ENCODE results near the gene HIPK1. TPM values are rescaled to one million over a fixed set of nuclear protein-coding genes. Genes with fewer than 3 reads are reported as not detected.

The HIPK1 gene
- total RNA-seq, 3 donors from 2014 or later (not counting 1 experiment from before 2014, with no cell fraction given): 238 to 283 (median 261) TPM

- H3K27me3 ChIP-seq (ENCODE audit: control insufficient read depth, insufficient read depth, low read length): no peaks in the 10 kb centered on the region
- H3K9me3 Mint-ChIP-seq: peaks cover 0 to 6% of the 10 kb centered on the region in 2 donors
- H3K4me3 Mint-ChIP-seq: no peak overlapping the region
- H3K4me3 ChIP-seq (ENCODE audit: low read length): no peak overlapping the region
- H3K4me1 Mint-ChIP-seq: no peaks in the 10 kb centered on the region
- H3K27me3 Mint-ChIP-seq (ENCODE audit: low read depth in 2 of 2): peaks cover 5 to 6% of the 10 kb centered on the region in 2 donors
- no peak for TF ChIP-seq CTCF (IDR thresholded peaks at IDR 0.05)
- DNase-seq: no peak
- 91% methylated on average over 4 of the region's 4 CpGs for WGBS (ENCODE audit: insufficient coverage)
- H3K27ac ChIP-seq (ENCODE audit: low read length): no peak overlapping the region
- no peaks in the 10 kb centered on the region for H3K9me3 ChIP-seq (ENCODE audit: control insufficient read depth, insufficient read depth, low read length)
- H3K4me1 ChIP-seq (ENCODE audit: control insufficient read depth, insufficient read depth, low read length): no peaks in the 10 kb centered on the region
- no peak overlapping the region for H3K27ac Mint-ChIP-seq
- intact Hi-C loops (cut with micrococcal nuclease): no loop called here
- no peak for ATAC-seq
- H3K36me3 Mint-ChIP-seq: peaks cover 8% of the 10 kb centered on the region
- no peaks in the 10 kb centered on the region for H3K36me3 ChIP-seq (ENCODE audit: control insufficient read depth, insufficient read depth, low read length)
Measured at GRCh38 chr1:114021665-114022099, 92.6 kb downstream of the HIPK1 start.

- DNase-seq (no peak), ATAC-seq (no peak)
- Histone ChIP-seq H3K36me3 (ENCODE audit: control insufficient read depth, insufficient read depth, low read length) (no peaks in the 10 kb centered on the region), H3K4me1 (ENCODE audit: control insufficient read depth, insufficient read depth, low read length) (no peaks in the 10 kb centered on the region), H3K4me3 (ENCODE audit: low read length) (no peak overlapping the region), H3K27me3 (ENCODE audit: control insufficient read depth, insufficient read depth, low read length) (no peaks in the 10 kb centered on the region), H3K27ac (ENCODE audit: low read length) (no peak overlapping the region), H3K9me3 (ENCODE audit: control insufficient read depth, insufficient read depth, low read length) (no peaks in the 10 kb centered on the region)
- Mint-ChIP-seq H3K36me3 (peaks cover 8% of the 10 kb centered on the region), H3K9me3 (peaks cover 0 to 6% of the 10 kb centered on the region in 2 donors), H3K27me3 (ENCODE audit: low read depth in 2 of 2) (peaks cover 5 to 6% of the 10 kb centered on the region in 2 donors), H3K27ac (no peak overlapping the region), H3K4me1 (no peaks in the 10 kb centered on the region), H3K4me3 (no peak overlapping the region)
- no peak for TF ChIP-seq CTCF (IDR thresholded peaks at IDR 0.05)
- WGBS (ENCODE audit: insufficient coverage): 96% methylated on average over 2 of the region's 2 CpGs
- intact Hi-C loops (cut with micrococcal nuclease): no loop called here
Measured at GRCh38 chr1:114022877-114023276, 93.8 kb downstream of the HIPK1 start.

GRCh38 chr1:114023377-114023776 is 94.3 kb downstream of the HIPK1 start:
- H3K4me3 ChIP-seq (ENCODE audit: low read length): no peak overlapping the region
- H3K4me1 Mint-ChIP-seq: no peaks in the 10 kb centered on the region
- intact Hi-C loops (cut with micrococcal nuclease): no loop called here
- peaks cover 5 to 6% of the 10 kb centered on the region in 2 donors for H3K27me3 Mint-ChIP-seq (ENCODE audit: low read depth in 2 of 2)
- no peaks in the 10 kb centered on the region for H3K9me3 ChIP-seq (ENCODE audit: control insufficient read depth, insufficient read depth, low read length)
- no peak overlapping the region for H3K4me3 Mint-ChIP-seq
- no peak overlapping the region for H3K27ac ChIP-seq (ENCODE audit: low read length)
- H3K4me1 ChIP-seq (ENCODE audit: control insufficient read depth, insufficient read depth, low read length): no peaks in the 10 kb centered on the region
- no peaks in the 10 kb centered on the region for H3K36me3 ChIP-seq (ENCODE audit: control insufficient read depth, insufficient read depth, low read length)
- 87% methylated on average over 4 of the region's 6 CpGs for WGBS (ENCODE audit: insufficient coverage)
- H3K27me3 ChIP-seq (ENCODE audit: control insufficient read depth, insufficient read depth, low read length): no peaks in the 10 kb centered on the region
- no peak for ATAC-seq
- DNase-seq: no peak
- H3K9me3 Mint-ChIP-seq: peaks cover 0 to 6% of the 10 kb centered on the region in 2 donors
- H3K36me3 Mint-ChIP-seq: peaks cover 8% of the 10 kb centered on the region
- TF ChIP-seq CTCF (IDR thresholded peaks at IDR 0.05): no peak
- H3K27ac Mint-ChIP-seq: no peak overlapping the region

- 100% methylated on average over 5 of the region's 6 CpGs for WGBS (ENCODE audit: insufficient coverage)
- intact Hi-C loops (cut with micrococcal nuclease): no loop called here
Measured at GRCh38 chr1:114024049-114024448, 94.9 kb downstream of the HIPK1 start.

More at GRCh38 chr1:114024049-114024448, 94.9 kb downstream of the HIPK1 start:
- DNase-seq (no peak), ATAC-seq (no peak)
- Mint-ChIP-seq H3K9me3 (peaks cover 0 to 6% of the 10 kb centered on the region in 2 donors), H3K27me3 (ENCODE audit: low read depth in 2 of 2) (peaks cover 5 to 6% of the 10 kb centered on the region in 2 donors), H3K36me3 (peaks cover 8% of the 10 kb centered on the region), H3K4me1 (no peaks in the 10 kb centered on the region), H3K4me3 (no peak overlapping the region), H3K27ac (no peak overlapping the region)
- Histone ChIP-seq H3K9me3 (ENCODE audit: control insufficient read depth, insufficient read depth, low read length) (no peaks in the 10 kb centered on the region), H3K4me3 (ENCODE audit: low read length) (no peak overlapping the region), H3K36me3 (ENCODE audit: control insufficient read depth, insufficient read depth, low read length) (no peaks in the 10 kb centered on the region), H3K4me1 (ENCODE audit: control insufficient read depth, insufficient read depth, low read length) (no peaks in the 10 kb centered on the region), H3K27me3 (ENCODE audit: control insufficient read depth, insufficient read depth, low read length) (no peaks in the 10 kb centered on the region), H3K27ac (ENCODE audit: low read length) (no peak overlapping the region)
- TF ChIP-seq CTCF (IDR thresholded peaks at IDR 0.05): no peak

All from natural killer cell (primary cell).